ENCODE results near the gene ICAM2.

ICAM2 gene

GRCh38 chr17:64054304-64054703, 33.9 kb upstream of the ICAM2 start:
- POLR2A ChIA-PET: interaction anchor here (1.3 kb wide), 1 partner anchor 92 kb away, joined by 3 read pairs; no protein-coding TSS in a partner anchor
- no peak for TF ChIP-seq SP1 (IDR thresholded peaks at IDR 0.05)
- TF ChIP-seq FOXK2 (IDR thresholded peaks at IDR 0.05): no peak
- no peak for TF ChIP-seq ELF4 (IDR thresholded peaks at IDR 0.05)
- no peak for TF ChIP-seq ZNF384 (IDR thresholded peaks at IDR 0.05)
- no peak for TF ChIP-seq FOXA1 (IDR thresholded peaks at IDR 0.05)
- TF ChIP-seq TARDBP (IDR thresholded peaks at IDR 0.05): no peak
- TF ChIP-seq FOXM1 (IDR thresholded peaks at IDR 0.05; ENCODE audit: borderline replicate concordance): no peak
- TF ChIP-seq CTBP1 (IDR thresholded peaks at IDR 0.05; ENCODE audit: borderline replicate concordance): no peak
- CTCF ChIA-PET: interaction anchor here (1.9 kb wide), 1 partner anchor 9 kb away, joined by 6 read pairs; no protein-coding TSS in a partner anchor
- no peak for DNase-seq (ENCODE audit: extremely low spot score)

DNA sequence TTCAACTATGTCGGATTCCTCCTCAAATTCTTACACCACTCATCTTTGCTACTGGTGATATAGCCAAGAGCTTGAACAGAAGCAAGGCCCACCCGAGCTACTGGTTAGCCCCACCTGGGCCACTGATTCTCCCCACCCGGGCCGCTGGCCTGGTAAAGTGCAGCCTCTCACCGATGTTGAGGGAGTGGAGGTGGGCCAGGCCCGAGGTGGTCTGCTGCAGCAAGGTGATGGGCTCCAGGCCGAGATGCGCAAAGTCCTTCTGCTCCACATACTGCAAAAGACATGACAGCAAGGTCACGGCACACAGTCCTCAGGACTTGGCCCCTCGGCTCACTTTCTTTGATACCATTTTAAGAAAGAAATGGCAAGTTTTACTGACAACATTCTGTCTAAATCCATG, 32.7 kb upstream of the ICAM2 start:
- DNase-seq (ENCODE audit: extremely low spot score): no peak
- CTCF ChIA-PET: interaction anchor here (1.9 kb wide), 1 partner anchor 10 kb away, joined by 6 read pairs; no protein-coding TSS in a partner anchor
- TF ChIP-seq FOXM1 (IDR thresholded peaks at IDR 0.05; ENCODE audit: borderline replicate concordance) (no peak), NFRKB (IDR thresholded peaks at IDR 0.05) (no peak), HDGF (IDR thresholded peaks at IDR 0.05; ENCODE audit: borderline replicate concordance) (no peak), FOXK2 (IDR thresholded peaks at IDR 0.05) (no peak), ARNT (IDR thresholded peaks at IDR 0.05) (no peak), ZNF384 (IDR thresholded peaks at IDR 0.05) (no peak), SUZ12 (IDR thresholded peaks at IDR 0.05) (no peak), TARDBP (IDR thresholded peaks at IDR 0.05) (no peak), FOXA1 (IDR thresholded peaks at IDR 0.05) (no peak), BHLHE40 (IDR thresholded peaks at IDR 0.05; ENCODE audit: borderline replicate concordance) (no peak)
- TF ChIP-seq, protein P1, sequence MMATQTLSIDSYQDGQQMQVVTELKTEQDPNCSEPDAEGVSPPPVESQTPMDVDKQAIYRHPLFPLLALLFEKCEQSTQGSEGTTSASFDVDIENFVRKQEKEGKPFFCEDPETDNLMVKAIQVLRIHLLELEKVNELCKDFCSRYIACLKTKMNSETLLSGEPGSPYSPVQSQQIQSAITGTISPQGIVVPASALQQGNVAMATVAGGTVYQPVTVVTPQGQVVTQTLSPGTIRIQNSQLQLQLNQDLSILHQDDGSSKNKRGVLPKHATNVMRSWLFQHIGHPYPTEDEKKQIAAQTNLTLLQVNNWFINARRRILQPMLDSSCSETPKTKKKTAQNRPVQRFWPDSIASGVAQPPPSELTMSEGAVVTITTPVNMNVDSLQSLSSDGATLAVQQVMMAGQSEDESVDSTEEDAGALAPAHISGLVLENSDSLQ (IDR thresholded peaks at IDR 0.05): no peak
- POLR2A ChIA-PET: no interaction called here

- POLR2A ChIA-PET: interaction anchor here (1.2 kb wide), 1 partner anchor 95 kb away, joined by 3 read pairs; no protein-coding TSS in a partner anchor
These were observed 30.7 kb upstream of the ICAM2 start for GRCh38 chr17:64051153-64051552.

GRCh38 chr17:64048805-64049204, 28.4 kb upstream of the ICAM2 start:
- DNase-seq (ENCODE audit: extremely low spot score): no peak
- ChIA-PET CTCF (interaction anchor here (0.6 kb wide), 1 partner anchor 85 kb away, joined by 3 read pairs; no protein-coding TSS in a partner anchor), POLR2A (no interaction called here)
- TF ChIP-seq BHLHE40 (IDR thresholded peaks at IDR 0.05; ENCODE audit: borderline replicate concordance) (no peak), CTBP1 (IDR thresholded peaks at IDR 0.05; ENCODE audit: borderline replicate concordance) (no peak), FOXA1 (IDR thresholded peaks at IDR 0.05) (no peak), TARDBP (IDR thresholded peaks at IDR 0.05) (no peak)

More at GRCh38 chr17:64051153-64051552, 30.7 kb upstream of the ICAM2 start:
- CTCF ChIA-PET: no interaction called here
- no peak for DNase-seq (ENCODE audit: extremely low spot score)
- TF ChIP-seq FOXK2 (IDR thresholded peaks at IDR 0.05): no peak
- no peak for TF ChIP-seq FOXA1 (IDR thresholded peaks at IDR 0.05)
- no peak for TF ChIP-seq FOXM1 (IDR thresholded peaks at IDR 0.05; ENCODE audit: borderline replicate concordance)
- TF ChIP-seq SP1 (IDR thresholded peaks at IDR 0.05): no peak
- no peak for TF ChIP-seq LEF1 (IDR thresholded peaks at IDR 0.05; ENCODE audit: borderline replicate concordance)
- TF ChIP-seq TARDBP (IDR thresholded peaks at IDR 0.05): no peak
- no peak for TF ChIP-seq L3MBTL2 (conservative IDR thresholded peaks at IDR 0.05)
- no peak for TF ChIP-seq HDGF (IDR thresholded peaks at IDR 0.05; ENCODE audit: borderline replicate concordance)
- TF ChIP-seq CTBP1 (IDR thresholded peaks at IDR 0.05; ENCODE audit: borderline replicate concordance): no peak
- no peak for TF ChIP-seq SUZ12 (IDR thresholded peaks at IDR 0.05)
- TF ChIP-seq ARNT (IDR thresholded peaks at IDR 0.05): no peak

DNA sequence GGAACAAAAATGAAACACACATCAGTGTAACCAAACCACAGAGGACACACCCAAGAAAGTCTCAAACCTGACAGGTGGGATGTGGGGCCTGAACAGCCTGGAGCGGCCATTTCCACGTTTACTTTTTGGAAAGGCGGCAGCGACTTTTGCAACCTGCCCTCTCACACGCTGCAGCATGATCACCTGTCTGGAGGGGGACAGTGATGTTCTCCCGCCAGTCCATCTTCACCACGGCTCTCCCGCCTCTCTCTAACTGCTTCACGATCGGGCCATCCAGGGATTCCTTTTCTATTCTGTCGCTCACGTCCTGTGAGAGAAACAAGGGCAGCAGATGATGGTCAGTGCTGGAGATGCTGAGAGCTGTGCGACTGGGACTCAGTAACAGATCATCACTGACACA, 24.7 kb upstream of the ICAM2 start:
- no peak for TF ChIP-seq FOXA1 (IDR thresholded peaks at IDR 0.05)
- DNase-seq (ENCODE audit: extremely low spot score): no peak
- ChIA-PET POLR2A (no interaction called here), CTCF (interaction anchor here (3.2 kb wide), 1 partner anchor 88 kb away, joined by 7 read pairs; no protein-coding TSS in a partner anchor)

GRCh38 chr17:64042700-64043485, 22.5 kb upstream of the ICAM2 start:
- DNase-seq (ENCODE audit: extremely low spot score): no peak
- TF ChIP-seq ZNF384 (IDR thresholded peaks at IDR 0.05) (no peak), SP1 (IDR thresholded peaks at IDR 0.05) (no peak), NFRKB (IDR thresholded peaks at IDR 0.05) (no peak)
- TF ChIP-seq, protein P1 (IDR thresholded peaks at IDR 0.05): no peak
- POLR2A ChIA-PET: no interaction called here
- CTCF ChIA-PET: interaction anchor here (0.6 to 1.3 kb wide), 3 partner anchors 21 to 91 kb away, joined by 3 to 4 read pairs (median 3); no protein-coding TSS in a partner anchor

DNA sequence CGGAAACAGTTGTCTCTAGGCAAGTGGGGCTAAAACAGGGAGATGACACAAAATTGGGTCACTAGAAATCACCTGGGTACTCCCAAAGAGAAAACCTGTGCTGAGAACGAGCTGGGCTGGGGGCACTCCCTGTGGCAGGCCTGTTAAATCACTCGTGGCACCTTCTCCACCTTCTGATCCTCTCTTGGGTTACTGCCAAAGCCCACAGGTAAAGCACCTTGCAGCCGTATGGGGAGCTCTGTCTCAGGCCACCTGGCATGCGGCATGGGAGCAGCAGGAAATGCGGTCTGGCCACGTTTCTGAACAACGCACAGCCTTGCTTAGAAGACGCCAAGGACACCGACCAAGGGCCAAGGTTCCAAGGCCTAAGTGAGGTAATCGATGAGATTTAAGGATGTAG, 21.5 kb upstream of the ICAM2 start:
- no peak for TF ChIP-seq HDGF (IDR thresholded peaks at IDR 0.05; ENCODE audit: borderline replicate concordance)
- no peak for TF ChIP-seq FOXK2 (IDR thresholded peaks at IDR 0.05)
- TF ChIP-seq ARNT (IDR thresholded peaks at IDR 0.05): no peak
- TF ChIP-seq ZNF384 (IDR thresholded peaks at IDR 0.05): no peak
- no peak for TF ChIP-seq FOXM1 (IDR thresholded peaks at IDR 0.05; ENCODE audit: borderline replicate concordance)
- TF ChIP-seq NFRKB (IDR thresholded peaks at IDR 0.05): no peak
- TF ChIP-seq SUZ12 (IDR thresholded peaks at IDR 0.05): no peak
- TF ChIP-seq LEF1 (IDR thresholded peaks at IDR 0.05; ENCODE audit: borderline replicate concordance): no peak
- TF ChIP-seq TARDBP (IDR thresholded peaks at IDR 0.05): no peak
- TF ChIP-seq, protein P1 (IDR thresholded peaks at IDR 0.05): no peak
- no peak for DNase-seq (ENCODE audit: extremely low spot score)
- ChIA-PET POLR2A (no interaction called here), CTCF (interaction anchor here (1.3 kb wide), 1 partner anchor 22 kb away, joined by 4 read pairs; no protein-coding TSS in a partner anchor)

All from HEK293T (cell line).